Ovary (tissue), 10 donors: ENCODE data around the gene ATP13A3. TPM values are rescaled to one million over a fixed set of nuclear protein-coding genes. Genes with fewer than 3 reads are reported as not detected.
A peak's percentile ranks its signal among the peaks of the same experiment; 100 is the strongest.
"Not testable (repeated sequence)": the region's sequence is repeated elsewhere in the genome, so short reads cannot be mapped to it uniquely, and the experiment has no call there.

Source experiments
- DNase-seq, 5 donors: peaks; one replicate each; pipeline ENCODE4 v3.0.0-alpha.2; 2019 to 2020
- H3K27ac ChIP-seq, 2 donors: fragments of 200-600 bp; one replicate each; pipeline versions ENCODE4 v1.5.1 to v1.8.0; 2019 to 2022
- H3K27me3 ChIP-seq: fragments of 200-600 bp; one replicate; pipeline ENCODE4 v1.8.0; 2022
- H3K36me3 ChIP-seq: fragments of 200-600 bp; sonication (generic); one replicate; pipeline ENCODE4 v1.5.1; 2019
- H3K4me1 ChIP-seq: one replicate; pipeline ENCODE4 v1.8.1; 2013; ENCODE audit warnings: mild to moderate bottlenecking, moderate library complexity; ENCODE audit not compliant: insufficient read depth
- H3K4me3 ChIP-seq: fragments of 200-600 bp; sonication (generic); one replicate; pipeline ENCODE4 v1.5.1; 2017
- H3K9me3 ChIP-seq, 2 donors: fragments of 200-600 bp in 1 of 2; sonication (generic) in 1 of 2; one replicate each; pipeline versions ENCODE4 v1.5.1 to v1.8.1; 2013 to 2019; ENCODE audit warnings: mild to moderate bottlenecking in 1 of 2, moderate library complexity in 1 of 2
- CTCF ChIP-seq, 3 donors: fragments of 450-650 bp in 2 of 3; fragments of 200-600 bp in 1 of 3; IDR thresholded peaks; one replicate each; pipeline versions ENCODE4 v1.5.1 to v1.8.0; 2016 to 2022; ENCODE audit warnings: antibody characterized with exemption in 3 of 3, mild to moderate bottlenecking in 1 of 3
- EP300 ChIP-seq: sonication (generic); formaldehyde crosslinking; IDR thresholded peaks from one replicate; pipeline ENCODE4 v1.6.1; 2017; ENCODE audit warnings: antibody characterized with exemption
- POLR2A ChIP-seq: fragments of 450-650 bp; IDR thresholded peaks from one replicate; pipeline ENCODE4 v1.6.1; 2017; ENCODE audit warnings: antibody characterized with exemption, mild to moderate bottlenecking, moderate library complexity
- WGBS, 3 donors: extraction: QIAGEN DNeasy Blood & Tissue Kit in 1 of 3; methylation state at CpG; one replicate each; pipeline versions ENCODE4 v1.1.5 to v1.1.7; 2013 to 2017; 5-methylcytosine and 5-hydroxymethylcytosine counted together
- intact Hi-C, 4 donors: fragments of 100-400 bp; cut with DNase I; formaldehyde crosslinking; loops; one replicate each; pipeline versions ENCODE4 v1.11.0 to v1.15.1; 2022 to 2023
- long read RNA-seq, 3 donors: library from polyadenylated mRNA in 2 of 3; unstranded in 2 of 3; transcript quantifications; one replicate each; pipeline ENCODE4 v2.0.0 and lab custom pipeline, GENCODE V29; 2021 to 2026
- polyA plus RNA-seq, 2 donors: library from polyadenylated mRNA; stranded (reverse); fragments of 200-250 nt in 1 of 2; fragments of 350-450 nt in 1 of 2; fragmentation: Illumina TruSeq in 1 of 2; extraction: RNeasy Lipid Tissue Mini Kit (QIAGEN cat#74804) in 1 of 2; gene quantifications; one replicate each; pipeline ENCODE4 v1.2.3, GENCODE V29; 2013 to 2014
- total RNA-seq, 7 donors: library from RNA; depleted of rRNA in 2 of 7; stranded (reverse); fragments of >200 nt in 2 of 7; fragmentation: NEBNext Ultra II Directional in 3 of 7; extraction: Animal tissue kit (Norgen Biotek cat#: 25700) in 3 of 7; gene quantifications; one replicate each; pipeline versions ENCODE4 v1.1.0 to v1.2.4, GENCODE V29; 2016 to 2023
- donor health status: DM: no; HTN: no; CAD: no; lungs with moderate emphysema.
- donor health status: DM: no; HTN: no; CAD: no.
- donor health status: Bipolar disorder and iron deficiency.
- donor health status: DM: yes; HTN: yes; CAD: no.
- donor health status: DM: no; HTN: no; CAD: no.
- donor health status: DM: yes; HTN: yes; CAD: no.

Gene ATP13A3
- total RNA-seq (100 to 1,000 TPM in 1 of 7 donors, 10 to 100 TPM in 6; 41.5 to 101 (median 53.4) TPM), polyA plus RNA-seq (10 to 100 TPM; 13.7 to 21.5 TPM)
- long read RNA-seq, donor 1, partial matches to known transcripts = 2 of 5 reads
- long read RNA-seq, donor 1, other reads (novel, unspliced or antisense) = 3 of 5 reads
- long read RNA-seq, donor 2 = 0 reads
- long read RNA-seq, donor 3, full-length matches to known transcripts = 5 of 25 reads
- long read RNA-seq, donor 3, partial matches to known transcripts = 4 of 25 reads
- long read RNA-seq, donor 3, other reads (novel, unspliced or antisense) = 16 of 25 reads

GRCh38 chr3:194486540-194487288 is at the start of gene ATP13A3:
Gene ATP13A3 (minus strand): TSS chr3:194487002. CDS start chr3:194462190, 24,812 bp downstream.
- Histone ChIP-seq H3K27ac (peak within 1 kb of the TSS; percentile 73 to 77), H3K4me3 (peak within 1 kb of the TSS; percentile 88), H3K4me1 (peaks cover 10% of the 10 kb centered on the region), H3K9me3 (no peaks in the 10 kb centered on the region), H3K27me3 (no peaks in the 10 kb centered on the region), H3K36me3 (no peaks in the 10 kb centered on the region)
- DNase-seq = peak; percentile 86 to 93 (median 91)
- WGBS, 3 donors = 0 to 1% (median 0%) methylated on average over 35 to 84 of the region's 99 CpGs
- intact Hi-C loops = loop anchor here in 2 of 4 donors (5.0 to 10.0 kb wide), 3 partner anchors 96 to 768 kb away; no protein-coding TSS in a partner anchor
- TF ChIP-seq EP300 (no peak), POLR2A (peak; percentile 78)

- H3K4me1 ChIP-seq, H3K9me3 ChIP-seq, H3K36me3 ChIP-seq, H3K27ac ChIP-seq, H3K4me3 ChIP-seq, DNase-seq, H3K27me3 ChIP-seq, intact Hi-C loops: not testable (repeated sequence)
- 79 to 80% (median 79%) methylated on average over 10 of the region's 10 CpGs for WGBS, 3 donors
Measured at GRCh38 chr3:194535199-194535598, 48.4 kb upstream of the ATP13A3 start.

- TF ChIP-seq POLR2A = no peak
- no peak for TF ChIP-seq EP300
- no peak for TF ChIP-seq CTCF (IDR thresholded peaks at IDR 0.05)
- intact Hi-C loops = no loop called here
- Histone ChIP-seq H3K27me3 (no peaks in the 10 kb centered on the region), H3K4me3 (no peak overlapping the region), H3K9me3 (no peaks in the 10 kb centered on the region), H3K36me3 (no peaks in the 10 kb centered on the region), H3K27ac (no peak overlapping the region), H3K4me1 (peaks cover 1% of the 10 kb centered on the region)
- DNase-seq = no peak
- WGBS, 3 donors = 91 to 95% (median 95%) methylated on average over 3 of the region's 3 CpGs
Measured at GRCh38 chr3:194534243-194534642, 47.4 kb upstream of the ATP13A3 start.

- no peak overlapping the region for H3K27ac ChIP-seq
- DNase-seq = no peak
- WGBS, 3 donors = 56 to 64% (median 64%) methylated on average over 4 of the region's 4 CpGs
- no peaks in the 10 kb centered on the region for H3K36me3 ChIP-seq
- H3K4me1 ChIP-seq = no peaks in the 10 kb centered on the region
- intact Hi-C loops = no loop called here
- no peak overlapping the region for H3K4me3 ChIP-seq
- TF ChIP-seq POLR2A (no peak), EP300 (no peak), CTCF (IDR thresholded peaks at IDR 0.05) (no peak)
- H3K27me3 ChIP-seq = no peaks in the 10 kb centered on the region
- no peaks in the 10 kb centered on the region for H3K9me3 ChIP-seq
Measured at GRCh38 chr3:194532591-194532990, 45.8 kb upstream of the ATP13A3 start.

- intact Hi-C loops = no loop called here
- TF ChIP-seq POLR2A = no peak
- TF ChIP-seq CTCF (IDR thresholded peaks at IDR 0.05) = no peak
- TF ChIP-seq EP300 = no peak
- H3K4me3 ChIP-seq = no peak overlapping the region
- WGBS, 3 donors = 92 to 97% (median 93%) methylated on average over 2 of the region's 2 CpGs
- H3K9me3 ChIP-seq = no peaks in the 10 kb centered on the region
- no peaks in the 10 kb centered on the region for H3K4me1 ChIP-seq
- H3K27me3 ChIP-seq = no peaks in the 10 kb centered on the region
- H3K27ac ChIP-seq = no peak overlapping the region
- no peak for DNase-seq
- no peaks in the 10 kb centered on the region for H3K36me3 ChIP-seq
Measured at GRCh38 chr3:194527726-194528125, 40.9 kb upstream of the ATP13A3 start.
